HG03439 (cell line): ENCODE data around the gene CASZ1.

Experiments used
- ATAC-seq: cut with Tn5 transposase; IDR thresholded peaks from one replicate; pipeline ENCODE4 v1.9.1; 2021; ENCODE audit warnings: mild to moderate bottlenecking, moderate library complexity; ENCODE audit not compliant: unreplicated experiment

The CASZ1 gene

GRCh38 chr1:10825592-10825991 lies 29.1 kb upstream of the CASZ1 start:
- ATAC-seq, result no peak

DNA sequence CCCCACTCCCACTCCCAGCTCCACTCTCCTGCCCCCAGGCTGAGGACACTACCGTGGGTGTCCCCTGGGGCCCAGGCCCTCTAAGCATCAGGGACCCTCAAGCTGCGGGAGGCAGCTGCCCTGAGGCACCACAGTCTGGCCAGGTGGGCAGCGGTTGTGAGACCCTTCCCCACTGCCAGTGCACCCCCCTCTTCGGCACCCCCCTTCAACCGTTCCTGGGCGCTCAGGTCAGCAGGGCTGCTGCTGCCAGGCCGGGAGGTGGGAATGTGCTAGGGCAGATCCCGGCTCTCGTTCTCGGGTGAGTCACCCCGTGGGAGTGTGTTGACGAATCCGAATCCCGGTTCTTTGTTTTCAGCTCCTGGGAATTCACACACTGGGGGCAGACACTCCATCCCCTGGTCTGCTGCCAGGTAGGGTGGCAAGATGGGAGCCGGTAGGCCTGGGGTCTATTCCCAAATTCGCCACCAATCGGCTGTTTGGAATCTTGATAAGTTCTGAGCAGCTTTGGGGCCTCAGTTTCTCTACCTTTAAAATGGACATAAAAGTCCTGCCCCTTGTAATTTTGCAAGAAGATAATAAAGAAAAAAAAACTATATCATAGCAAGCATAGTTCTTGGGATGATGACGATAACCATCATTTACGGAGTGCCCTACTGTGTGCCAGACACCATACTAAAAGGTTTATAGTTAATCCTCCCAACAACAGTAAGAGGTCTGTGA lies 28.5 kb upstream of the CASZ1 start:
- no peak for ATAC-seq

DNA sequence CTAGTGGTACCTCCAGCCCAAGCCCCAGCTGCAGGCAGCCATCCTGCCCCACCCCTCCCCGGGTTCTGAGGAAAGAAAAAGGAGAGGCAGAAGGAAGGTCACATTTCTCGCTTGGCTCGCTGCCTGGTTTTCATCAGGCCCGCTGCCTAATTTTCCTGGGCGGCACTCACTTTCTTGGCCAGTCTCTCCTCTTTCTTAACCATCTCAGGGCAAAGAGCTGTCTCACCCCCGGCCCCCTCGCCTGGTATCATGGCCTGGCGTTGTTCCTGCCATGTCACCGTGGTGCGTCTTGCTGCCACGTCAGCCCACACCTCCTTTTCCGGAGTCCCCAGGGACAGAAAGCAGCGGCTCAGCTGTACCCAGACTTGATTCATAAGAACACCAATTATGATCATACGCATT lies 26.6 kb upstream of the CASZ1 start:
- ATAC-seq, result no peak

DNA sequence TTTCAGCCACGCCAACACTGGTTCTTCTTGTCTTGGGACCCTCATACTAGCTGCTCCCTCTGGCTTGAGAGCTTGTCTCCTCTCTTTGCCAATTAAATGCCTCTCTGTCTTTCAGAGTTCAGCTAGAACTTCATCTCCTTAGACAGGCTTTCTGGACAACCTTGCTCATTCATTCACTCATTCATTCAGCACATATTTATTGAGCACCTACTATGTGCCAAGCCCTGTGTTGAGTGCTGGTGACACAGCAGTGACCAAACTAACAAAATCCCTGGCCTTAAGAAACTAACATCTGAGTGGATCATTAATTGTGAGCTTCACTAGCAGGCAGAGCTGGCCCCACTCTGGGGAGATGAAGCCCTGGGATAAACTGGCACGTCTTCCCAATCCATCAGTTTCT lies 24.9 kb upstream of the CASZ1 start:
- no peak for ATAC-seq

DNA sequence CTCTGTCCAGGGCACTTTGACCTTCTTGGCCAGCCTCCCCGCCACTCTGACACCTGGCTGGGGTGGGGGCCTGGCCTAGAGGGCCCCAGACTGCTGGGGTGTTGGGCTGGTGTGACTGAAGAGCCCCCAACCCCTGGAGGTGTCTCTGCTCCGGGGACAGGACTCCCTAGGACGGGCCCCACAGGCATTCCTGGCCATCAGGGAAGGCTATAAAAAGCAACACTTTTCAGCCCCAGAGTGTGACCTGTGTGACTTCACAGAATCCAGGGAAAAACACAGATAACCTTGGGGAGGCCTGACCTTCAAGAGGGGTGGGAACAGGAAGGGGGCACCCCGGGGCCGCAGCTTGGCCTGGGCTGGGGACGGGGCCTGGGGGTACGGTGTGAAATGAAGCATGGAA lies 24.0 kb upstream of the CASZ1 start:
- no peak for ATAC-seq

DNA sequence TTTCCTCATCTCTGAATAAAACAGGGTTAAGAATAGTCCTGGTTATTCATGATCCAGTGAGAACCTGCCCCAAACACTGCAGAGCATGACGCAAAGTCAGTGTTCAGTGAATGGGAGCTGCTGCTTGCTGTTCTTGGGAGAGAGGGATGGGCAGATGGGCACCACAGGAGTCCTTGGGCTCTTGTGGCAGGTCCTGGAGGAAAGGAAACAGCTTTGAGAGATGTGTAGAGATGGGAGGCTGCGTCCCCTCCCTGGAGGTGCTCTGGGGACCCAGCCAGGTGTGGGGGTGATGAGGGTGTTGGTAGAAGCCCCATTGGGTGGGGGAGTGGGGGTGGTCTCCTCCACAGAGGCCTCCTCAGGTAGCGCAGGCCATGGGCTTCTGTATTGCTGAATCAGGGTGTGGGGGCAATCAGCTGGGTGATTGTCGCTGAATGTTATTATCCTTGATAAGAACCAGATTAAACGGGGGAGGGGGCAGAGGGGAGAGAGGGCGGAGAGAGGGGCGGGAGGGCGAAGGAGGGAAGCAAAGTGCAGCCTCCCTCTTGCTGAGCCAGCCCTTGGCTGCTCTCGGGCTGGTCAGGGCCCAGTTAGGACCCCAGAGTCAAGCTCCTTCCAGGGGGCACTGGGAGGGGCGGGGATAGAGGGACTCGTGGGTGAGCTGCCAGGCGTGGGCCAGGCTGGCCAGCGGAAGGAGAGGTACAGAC lies 22.9 kb upstream of the CASZ1 start:
- ATAC-seq, result no peak

DNA sequence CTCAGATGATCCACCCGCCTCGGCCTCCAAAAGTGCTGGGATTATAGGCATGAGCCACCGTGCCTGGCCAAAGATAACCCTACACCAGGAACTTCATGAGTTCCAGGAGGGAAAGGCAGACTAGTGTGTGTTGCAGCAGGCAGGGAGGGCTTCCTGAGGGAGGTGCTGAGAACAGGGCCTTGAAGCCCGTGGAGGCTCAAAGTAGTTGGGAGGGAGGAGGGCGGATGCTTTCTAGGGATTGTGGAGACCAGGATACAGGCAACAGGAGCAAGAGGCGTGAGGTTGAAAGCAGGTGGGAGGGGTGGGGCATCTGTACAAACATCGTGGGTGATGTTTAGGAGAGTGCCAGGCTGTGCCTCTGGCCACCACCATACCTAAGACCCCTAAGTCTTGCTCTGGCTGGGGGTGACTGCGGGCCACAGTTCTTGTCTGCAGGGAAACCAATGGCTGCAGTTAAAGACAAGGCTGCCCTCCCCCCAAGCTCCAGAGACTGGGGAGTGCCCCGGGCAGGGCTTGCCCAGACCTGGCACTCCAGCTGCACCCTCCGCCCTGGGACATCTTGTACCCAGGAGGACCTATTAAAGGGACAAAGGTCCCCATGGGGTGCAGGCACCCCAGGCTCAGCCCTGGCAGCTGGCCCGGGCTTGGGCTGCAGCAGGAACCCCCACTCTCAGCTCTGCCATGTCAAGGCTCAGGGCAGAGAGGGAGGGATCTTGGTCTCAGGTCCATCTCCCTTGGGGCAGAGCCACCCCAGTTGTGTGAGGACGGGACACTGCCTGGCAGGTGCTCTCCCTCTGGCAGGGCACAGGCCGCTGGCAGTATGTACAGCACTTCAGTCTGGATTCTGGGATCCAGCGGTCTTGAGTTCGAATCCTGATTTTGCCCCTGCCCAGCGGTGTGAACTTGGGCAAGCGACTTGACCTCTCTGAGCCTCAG lies 22.1 kb upstream of the CASZ1 start:
- no peak for ATAC-seq

DNA sequence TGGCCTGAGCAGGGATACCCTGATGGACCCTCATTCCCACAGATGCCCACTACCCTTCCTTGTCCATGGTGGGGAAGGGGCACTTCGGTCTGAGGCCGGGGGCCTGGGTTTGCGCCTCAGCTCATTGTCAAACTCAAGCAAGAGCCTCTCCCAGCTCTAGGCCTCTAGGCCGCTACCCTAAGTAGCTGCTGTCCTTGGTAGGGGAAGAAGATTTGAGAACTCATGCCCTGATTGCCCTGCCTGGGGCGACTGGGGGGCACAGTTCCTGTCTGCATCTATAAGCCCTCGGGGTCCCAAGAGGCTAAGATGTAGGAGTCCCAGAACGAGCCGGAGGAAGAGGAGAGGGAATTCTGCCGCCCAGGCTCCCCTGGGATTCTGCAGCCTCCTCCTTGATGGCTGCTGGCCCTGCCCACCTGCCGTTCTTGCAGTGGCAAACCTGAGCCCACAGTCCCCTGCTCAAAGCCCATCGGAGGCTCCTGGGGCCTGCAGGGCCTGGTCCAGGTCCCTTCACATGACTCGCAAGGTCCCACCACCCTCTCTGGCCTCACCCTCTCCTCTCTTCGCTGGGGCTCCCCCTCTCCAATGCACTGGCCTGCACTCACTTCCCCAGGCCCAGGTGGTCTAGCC lies 20.4 kb upstream of the CASZ1 start:
- no peak for ATAC-seq

DNA sequence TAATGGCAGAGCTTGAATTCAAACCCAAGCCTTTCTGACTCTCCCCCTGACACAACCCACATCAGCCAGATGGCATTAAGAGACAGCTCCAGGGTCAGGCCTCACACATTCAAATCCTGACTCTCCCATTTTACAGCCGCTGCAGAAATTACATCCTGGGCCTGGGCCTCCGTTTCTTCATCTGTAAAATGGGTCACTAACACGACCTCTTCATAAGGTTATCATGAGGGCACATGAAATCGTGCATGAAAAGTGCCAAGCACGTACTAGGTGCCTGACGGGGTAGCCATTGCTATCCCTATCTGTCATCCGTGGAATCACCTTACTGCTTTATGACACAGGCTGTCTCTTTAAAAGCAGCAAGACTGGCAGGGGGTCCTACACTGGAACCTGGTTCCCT lies 19.8 kb upstream of the CASZ1 start:
- ATAC-seq, result no peak

DNA sequence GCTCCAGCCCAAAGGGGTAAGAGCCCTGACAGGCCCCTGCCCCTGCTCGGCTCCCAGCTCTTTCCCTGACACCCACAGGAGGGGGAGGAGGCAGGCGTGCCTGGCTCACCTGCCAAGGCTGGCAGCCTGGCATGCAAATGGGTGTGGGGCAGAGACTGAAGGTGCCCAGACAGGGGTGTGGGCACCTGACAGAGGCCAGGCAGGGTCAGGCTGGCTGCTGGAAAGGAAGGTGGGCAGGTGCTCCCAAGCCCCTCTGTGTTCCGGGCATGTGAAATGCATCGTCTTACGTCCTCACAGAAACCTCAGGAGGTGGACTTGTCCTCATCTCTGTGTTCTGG lies 19.4 kb upstream of the CASZ1 start:
- ATAC-seq, result no peak

DNA sequence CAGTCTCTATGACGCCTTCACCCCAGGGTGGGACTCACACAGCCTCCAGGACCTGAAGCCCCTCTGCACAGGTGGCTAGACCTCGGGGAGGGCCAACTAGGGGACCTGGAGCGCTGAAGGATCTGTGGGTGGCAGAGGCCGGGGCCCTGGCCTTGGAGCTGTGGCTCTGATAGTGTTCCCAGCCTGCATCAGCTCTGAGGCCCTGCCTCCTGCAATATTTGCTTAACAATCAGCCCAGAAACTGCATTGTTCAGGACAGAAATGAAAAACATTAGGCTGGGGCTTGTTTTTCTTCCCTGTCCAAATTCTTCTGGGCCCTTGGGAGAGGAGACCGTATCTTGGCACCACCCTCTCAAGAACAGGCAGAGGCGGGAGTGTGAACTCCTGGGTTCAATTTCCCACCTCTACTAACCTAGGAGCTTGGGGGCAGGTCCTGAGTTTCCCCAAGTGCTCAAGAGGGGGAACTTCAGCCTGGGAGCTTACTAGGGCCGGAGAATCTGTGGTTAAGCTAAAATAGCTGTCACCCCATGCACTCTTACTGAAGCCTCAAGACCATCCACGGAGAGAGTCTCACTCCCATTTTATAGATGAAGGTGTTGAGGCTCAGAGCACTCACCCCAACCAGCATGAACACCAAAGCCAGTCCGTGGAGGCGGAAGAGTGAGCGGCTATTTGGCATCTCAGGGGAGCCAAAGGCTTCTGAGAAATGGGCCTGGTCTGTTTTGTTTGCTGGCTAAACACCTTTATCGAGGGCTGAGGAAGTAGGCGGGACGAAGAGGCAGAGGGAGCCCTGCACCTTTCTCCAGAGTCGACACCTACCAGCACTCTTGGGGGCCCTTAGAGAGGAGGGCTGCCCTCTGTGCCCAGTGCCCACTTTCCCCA lies 18.8 kb upstream of the CASZ1 start:
- no peak for ATAC-seq

DNA sequence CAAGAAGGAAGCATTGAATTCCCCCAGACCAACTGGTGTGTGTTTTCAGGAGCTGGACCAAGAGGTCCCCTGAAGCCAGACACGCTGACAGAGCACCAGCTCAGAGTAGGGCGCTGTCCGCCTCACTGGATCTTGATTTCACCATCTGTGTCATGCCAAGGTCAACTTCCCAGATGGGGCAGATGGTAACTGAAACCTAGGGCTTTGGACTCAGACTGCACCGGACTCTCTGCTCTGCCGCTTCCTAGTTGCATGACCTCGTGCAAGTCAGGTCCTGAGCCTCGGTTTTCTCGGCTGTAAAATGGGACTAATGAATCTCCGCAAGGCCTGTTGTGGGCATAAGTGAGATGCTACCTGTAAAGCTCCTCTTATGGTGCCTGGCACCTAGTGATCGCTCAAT lies 17.9 kb upstream of the CASZ1 start:
- ATAC-seq, result no peak

DNA sequence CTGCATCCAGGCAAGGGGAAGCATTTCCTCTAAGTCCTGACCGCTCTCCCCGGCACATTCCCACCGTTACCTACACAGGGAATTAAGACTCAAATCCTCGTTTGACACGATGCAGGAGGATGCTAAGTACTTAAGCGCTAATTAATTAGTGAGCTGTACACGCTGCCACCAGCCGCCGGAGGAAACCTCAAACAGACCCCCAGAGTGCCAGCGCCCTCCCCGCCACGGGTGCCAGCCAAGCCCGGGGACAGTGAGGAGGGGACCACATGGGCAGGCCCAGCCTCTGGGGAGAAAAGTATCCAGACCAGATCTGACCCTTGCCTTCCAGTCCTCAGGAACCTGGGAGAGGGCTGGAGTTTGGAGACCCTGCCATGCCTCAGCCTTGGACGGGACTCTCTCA lies 17.4 kb upstream of the CASZ1 start:
- ATAC-seq, result no peak

- ATAC-seq, result no peak
Measured at GRCh38 chr1:10812387-10812915, 16.0 kb upstream of the CASZ1 start.

GRCh38 chr1:10808441-10808840 lies 12.0 kb upstream of the CASZ1 start:
- ATAC-seq, result no peak

- ATAC-seq, result no peak
Measured at GRCh38 chr1:10806966-10807365, 10.5 kb upstream of the CASZ1 start.

DNA sequence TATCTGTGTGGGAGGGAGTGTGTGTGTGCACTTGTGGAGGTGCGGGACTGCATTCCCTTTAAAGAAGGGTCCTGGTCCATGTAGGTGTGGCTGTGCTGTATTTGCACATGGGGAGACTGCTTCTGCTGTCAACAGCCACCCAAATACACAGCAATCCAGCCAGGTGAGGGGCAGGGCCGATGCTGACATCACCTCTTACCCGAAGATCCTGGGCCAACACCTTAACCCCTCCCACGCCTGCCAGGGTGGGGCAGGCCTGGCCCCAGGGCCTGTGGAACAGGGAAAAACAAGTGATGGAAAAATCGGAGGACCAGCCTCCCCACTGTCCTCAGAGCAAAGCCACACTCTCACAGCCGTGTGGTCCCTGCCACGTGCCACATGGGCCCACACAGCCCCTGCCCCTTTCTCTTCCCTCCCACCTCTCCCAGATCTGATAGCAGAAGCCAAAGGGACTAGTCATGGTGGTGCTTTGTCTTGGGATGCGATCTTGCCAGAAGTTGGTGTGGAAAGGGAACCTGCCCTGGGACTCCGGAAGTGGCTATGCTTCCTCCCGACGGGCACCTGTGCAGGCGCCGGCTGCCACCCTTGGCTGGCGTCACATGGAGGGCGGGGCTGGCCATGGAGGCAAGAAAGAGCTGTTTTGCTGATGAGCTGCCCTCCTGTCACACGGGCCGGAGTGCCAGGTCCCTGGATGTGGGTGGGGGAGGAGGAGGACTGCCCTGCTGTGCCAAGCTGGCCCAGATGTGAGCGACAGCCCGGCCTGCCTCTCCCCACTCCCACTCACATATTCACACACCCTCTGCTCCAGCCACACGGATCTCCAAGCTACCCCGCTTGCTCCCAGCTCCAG lies 7.8 kb upstream of the CASZ1 start:
- no peak for ATAC-seq

GRCh38 chr1:10802944-10803715 lies 6.7 kb upstream of the CASZ1 start:
- no peak for ATAC-seq
